DMS153 treated with DMSO at 0.1 percent for 48 hours (cell line): ENCODE results near the gene SMARCA2.

ENCODE experiments used
- DNase-seq: peaks from one replicate; lab custom pipeline; 2025; ENCODE audit not compliant: unreplicated experiment; lab: John Stamatoyannopoulos, UW

Gene SMARCA2

GRCh38 chr9:2166203-2166602 lies 151.1 kb downstream of the SMARCA2 start:
- DNase-seq, result no peak

- no peak for DNase-seq
Observed at GRCh38 chr9:2169035-2169434, 153.9 kb downstream of the SMARCA2 start.

DNA sequence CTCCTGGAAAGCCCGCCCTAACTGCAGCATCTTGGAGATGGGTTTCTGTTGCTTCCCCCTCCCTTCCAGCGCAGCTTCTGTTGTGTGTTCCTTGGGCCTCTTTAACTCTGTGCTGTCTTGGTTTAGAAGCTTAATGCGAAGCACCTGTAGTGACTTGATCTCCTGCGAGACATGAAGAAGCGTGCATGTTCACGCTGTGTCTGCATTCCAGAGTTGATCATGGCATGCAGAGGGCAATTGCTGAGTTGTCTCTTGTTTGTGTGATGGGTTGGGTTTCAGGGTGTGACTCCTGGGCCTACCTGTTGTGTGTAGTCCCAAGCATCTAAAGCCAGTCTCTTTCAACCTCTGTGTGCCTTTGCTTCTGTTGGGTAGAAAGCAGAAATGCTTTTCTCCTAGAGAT lies 155.6 kb downstream of the SMARCA2 start:
- no peak for DNase-seq

DNA sequence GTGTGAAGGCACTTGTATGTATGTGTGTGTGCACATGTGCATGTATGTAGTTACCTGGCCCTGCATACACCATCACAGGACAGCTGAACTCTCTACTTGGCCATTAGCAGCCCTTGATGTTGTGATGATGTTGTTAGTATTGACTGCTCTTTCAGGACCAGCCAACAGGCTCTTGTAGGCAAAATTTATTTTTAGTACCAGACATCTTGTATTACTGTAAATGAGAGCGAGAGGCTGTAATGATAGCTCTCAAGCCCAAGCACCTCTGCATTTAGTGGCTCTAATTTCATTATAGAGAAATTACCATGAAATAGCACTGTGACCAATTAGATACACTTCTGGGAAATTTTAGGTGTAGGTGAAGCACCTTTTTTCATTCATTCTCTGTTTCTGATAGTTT lies 158.0 kb downstream of the SMARCA2 start:
- no peak for DNase-seq

- DNase-seq, result no peak
Observed at GRCh38 chr9:2173861-2174260, 158.7 kb downstream of the SMARCA2 start.

- DNase-seq, result no peak
Observed at GRCh38 chr9:2174306-2174705, 159.2 kb downstream of the SMARCA2 start.

DNA sequence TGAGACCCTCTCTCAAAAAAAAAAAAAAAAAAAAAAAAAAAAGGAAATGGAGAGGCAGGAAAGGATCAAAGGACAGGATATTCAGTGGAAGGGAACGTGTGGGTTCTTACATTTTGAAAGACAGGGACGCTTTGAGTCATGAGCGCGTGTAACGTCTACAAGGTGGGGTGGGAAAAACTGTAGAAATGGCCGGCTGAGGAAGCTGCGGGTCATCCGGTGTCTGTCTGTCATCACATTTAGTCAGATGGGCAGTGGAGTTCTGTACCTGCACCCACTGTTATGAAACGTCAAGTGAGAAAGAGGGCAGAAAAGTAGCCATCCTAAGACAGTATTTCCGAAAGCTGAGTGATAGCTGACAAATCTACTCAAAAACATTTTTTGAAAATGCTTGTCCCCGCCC lies 159.8 kb downstream of the SMARCA2 start:
- DNase-seq, result no peak

DNA sequence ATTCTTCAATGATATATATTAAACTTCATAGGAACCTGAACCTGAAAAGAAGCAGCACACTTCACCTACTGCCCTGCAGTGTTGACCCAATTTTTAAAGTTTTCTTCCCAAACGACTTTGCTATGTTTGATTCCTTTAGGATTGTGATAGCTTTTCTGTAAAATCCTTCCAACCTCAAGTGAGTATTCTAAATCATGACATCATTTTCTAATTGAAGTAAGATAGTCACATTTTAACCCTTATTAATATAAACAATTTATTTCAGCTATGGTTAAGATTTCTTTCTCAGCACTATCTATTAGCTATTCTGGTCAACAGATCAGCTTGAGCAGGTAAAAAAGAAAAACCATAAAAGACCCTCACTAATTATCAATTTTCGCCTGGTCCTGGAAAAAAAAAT lies 162.0 kb downstream of the SMARCA2 start:
- no peak for DNase-seq

DNA sequence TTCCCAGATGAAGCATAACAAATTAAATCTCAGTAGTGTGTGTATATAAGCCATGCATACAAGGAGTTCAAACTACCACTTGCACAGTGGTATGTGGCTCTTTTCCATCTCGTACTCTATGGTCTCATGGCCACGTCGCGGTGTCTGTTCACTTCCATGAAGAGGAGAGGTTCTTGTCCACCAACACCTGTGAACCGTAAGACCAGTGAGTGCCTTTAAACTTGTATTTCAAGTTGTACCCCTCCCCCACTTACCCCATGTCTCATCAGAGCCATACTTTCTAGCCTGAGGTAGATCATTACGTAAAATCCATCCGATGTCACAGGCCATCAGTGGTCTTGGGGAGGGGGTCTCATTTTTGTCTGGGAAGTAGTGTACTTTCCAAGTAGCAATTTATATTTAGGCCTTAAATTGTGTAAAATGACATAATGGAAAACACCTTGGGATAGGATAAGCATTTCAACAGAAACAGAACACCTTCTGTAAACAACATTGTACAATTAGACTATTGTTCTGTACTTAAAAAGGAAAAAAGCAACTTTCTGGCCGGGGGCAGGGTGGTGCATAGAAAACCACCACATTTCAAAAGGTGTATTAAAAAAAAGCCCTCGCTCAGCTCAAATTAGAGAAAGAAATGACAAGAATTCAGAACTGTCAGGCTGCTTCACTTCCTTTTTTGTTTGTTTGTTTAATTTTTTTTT lies 163.0 kb downstream of the SMARCA2 start:
- no peak for DNase-seq

GRCh38 chr9:2179567-2179966 lies 164.4 kb downstream of the SMARCA2 start:
- DNase-seq, result no peak

GRCh38 chr9:2180154-2180553 lies 165.0 kb downstream of the SMARCA2 start:
- DNase-seq, result no peak

DNA sequence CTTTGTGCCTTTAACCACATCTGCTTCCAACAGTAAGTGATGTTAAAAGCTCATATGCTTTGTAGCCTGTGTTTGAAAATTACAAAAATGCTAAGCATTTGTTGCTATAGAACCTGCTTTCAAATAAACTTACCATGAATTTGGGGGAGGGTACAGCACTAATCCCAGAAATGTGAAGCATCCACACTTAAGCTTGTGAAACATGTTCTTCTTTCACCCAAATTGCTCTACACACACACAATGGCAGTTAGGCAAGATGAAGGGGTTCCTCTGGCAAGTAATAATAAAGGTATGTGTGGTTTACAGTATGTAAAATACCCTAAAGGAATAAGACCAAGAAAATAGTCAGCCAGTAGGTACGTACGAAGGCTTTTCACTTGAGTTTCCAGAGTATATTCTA lies 165.6 kb downstream of the SMARCA2 start:
- no peak for DNase-seq

DNA sequence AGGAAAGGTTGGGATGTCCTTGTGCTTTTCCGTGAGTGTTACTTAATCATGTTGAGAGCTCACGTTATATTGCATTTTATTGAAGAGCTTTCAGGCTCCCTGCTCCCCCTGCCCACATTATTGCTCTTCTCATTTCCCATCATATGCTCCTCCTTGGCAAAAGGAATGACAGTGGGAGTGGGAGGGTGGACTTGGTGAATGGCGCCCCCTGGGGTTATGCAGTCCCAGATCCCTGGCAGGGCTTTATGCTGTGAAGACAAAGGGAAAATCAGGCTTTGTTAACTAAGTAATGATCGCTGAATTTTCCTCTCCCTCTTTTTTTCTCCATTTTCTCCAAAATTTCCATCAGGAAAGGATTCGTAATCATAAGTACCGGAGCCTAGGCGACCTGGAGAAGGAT lies 166.6 kb downstream of the SMARCA2 start:
- no peak for DNase-seq

GRCh38 chr9:2190939-2191608 lies 175.9 kb downstream of the SMARCA2 start:
- no peak for DNase-seq

DNA sequence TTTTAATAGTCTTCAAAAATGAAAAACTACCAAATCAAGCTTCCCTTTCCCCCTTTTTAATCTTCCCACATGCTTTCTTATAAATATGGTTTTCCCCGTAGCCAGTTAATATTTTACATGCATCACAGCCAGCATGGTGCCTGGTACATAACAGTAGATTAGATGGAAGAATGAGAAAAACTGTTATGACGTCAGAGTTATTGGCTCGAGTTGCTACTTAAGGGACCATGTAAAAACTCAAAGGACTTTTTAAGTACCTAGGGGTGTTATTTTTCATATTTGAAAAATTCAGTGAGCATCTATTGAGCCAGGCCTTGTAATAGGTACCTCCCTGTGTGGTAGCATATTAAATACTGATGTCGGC lies 176.4 kb downstream of the SMARCA2 start:
- no peak for DNase-seq

DNA sequence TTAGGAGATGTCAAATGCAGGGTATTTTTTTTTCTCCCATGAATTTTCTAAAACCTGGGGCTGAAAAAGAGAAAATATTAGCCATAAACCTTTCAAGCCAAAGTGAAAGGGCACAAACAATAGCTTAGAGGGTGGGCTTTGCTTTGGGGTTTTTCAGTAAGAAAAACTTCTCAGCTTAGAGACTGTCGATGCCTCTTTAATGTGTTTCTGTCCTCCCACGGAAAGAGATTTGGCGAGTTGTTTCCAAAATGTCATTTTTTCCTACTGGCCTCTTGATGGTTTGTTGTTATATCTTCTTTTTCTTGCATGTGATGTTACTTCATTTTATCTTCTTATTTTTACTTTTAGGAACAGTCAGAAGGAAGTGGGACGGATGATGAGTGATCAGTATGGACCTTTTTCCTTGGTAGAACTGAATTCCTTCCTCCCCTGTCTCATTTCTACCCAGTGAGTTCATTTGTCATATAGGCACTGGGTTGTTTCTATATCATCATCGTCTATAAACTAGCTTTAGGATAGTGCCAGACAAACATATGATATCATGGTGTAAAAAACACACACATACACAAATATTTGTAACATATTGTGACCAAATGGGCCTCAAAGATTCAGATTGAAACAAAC lies 177.3 kb downstream of the SMARCA2 start:
- no peak for DNase-seq

- DNase-seq, result no peak
Observed at GRCh38 chr9:2193552-2193951, 178.4 kb downstream of the SMARCA2 start.

DNA sequence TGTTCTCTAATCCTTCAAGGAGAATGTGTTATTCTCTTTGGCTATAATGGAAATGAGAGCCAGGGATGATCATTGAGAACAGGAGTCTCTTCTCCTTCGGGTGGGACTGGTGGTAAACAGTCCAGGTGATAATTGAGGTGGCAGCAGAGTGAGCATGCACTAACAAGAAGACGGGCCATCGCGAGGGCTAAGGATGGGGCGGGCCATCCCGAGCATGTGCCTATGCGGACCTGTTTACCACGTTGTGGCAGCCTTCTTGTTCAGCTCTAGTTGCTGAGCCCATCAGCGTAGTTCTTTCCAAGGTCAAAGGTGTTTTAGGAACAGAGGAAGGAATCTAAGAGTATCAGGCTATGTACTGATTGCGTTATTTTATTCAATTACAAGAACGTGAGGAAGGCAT lies 180.1 kb downstream of the SMARCA2 start:
- DNase-seq, result no peak

GRCh38 chr9:2196757-2197156 lies 181.6 kb downstream of the SMARCA2 start:
- no peak for DNase-seq

DNA sequence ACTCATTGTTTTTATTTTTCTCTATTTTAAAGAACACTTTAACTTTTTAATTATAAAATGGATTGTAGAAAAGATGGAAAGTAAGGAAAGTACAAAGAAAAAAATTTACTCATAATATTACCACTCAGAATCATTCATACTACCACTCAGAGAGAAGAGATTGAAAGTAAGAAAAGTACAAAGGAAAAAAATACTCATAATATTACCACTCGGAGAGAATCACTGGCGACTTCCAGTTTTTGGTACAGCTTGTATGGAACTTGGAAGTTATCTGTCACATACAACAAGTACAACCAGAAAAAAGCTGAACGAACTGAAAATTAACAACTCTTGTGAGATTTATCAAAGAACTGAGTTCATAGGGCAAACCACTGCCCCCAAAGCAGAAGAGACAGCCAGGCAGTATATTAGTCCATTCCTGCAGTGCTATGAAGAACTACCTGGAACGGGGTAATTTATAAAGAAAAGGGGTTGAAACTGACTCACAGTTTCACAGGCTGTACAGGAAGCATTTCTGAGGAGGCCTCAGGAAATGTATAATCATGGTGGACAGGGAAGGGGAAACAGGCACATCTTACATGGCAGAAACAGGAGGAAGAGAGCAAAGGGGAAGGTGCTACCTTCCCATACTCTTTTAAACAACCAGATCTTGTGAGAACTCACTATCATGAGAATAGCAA lies 183.9 kb downstream of the SMARCA2 start:
- DNase-seq, result no peak

- no peak for DNase-seq
Observed at GRCh38 chr9:2199999-2200796, 185.1 kb downstream of the SMARCA2 start.
